Measurements from ENCODE around the gene RBM28. TPM values are rescaled to one million over a fixed set of nuclear protein-coding genes. Genes with fewer than 3 reads are reported as not detected.

The RBM28 gene
- total and polyA plus RNA-seq, 2 of the 8 experiments (the other 6 are each of a cell fraction or from before 2014, with no cell fraction given) = 12.8 to 65.3 TPM

DNA sequence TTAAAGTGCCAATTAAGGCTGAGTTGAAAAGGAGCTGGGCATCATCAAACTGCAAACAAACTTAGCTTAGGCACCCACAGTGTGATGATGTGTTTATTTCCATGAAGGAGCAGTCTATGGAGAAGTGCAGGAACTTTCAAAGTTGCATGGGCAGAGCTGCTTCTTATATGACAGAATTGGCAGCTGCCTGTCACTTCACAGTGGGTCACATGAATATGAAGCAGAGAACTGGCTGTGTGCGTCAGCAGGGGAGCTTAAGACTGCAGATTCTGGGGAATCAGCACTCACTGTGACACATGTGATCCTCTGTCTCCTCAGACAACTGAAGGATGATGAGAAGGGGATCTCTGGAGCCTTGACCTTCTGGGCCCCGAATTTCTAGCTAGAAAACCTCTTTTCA, 36.6 kb downstream of the RBM28 start (continued):
- TF ChIP-seq HDAC6 (IDR thresholded peaks at IDR 0.05; ENCODE audit: low read depth, low read length) = no peak
